Loucy (cell line): ENCODE results near the gene USP47.

Source experiments
- H2AFZ ChIP-seq: fragments of 200-600 bp; sonication (generic); 2 replicates; pipeline ENCODE4 v1.6.0; 2016; ENCODE audit warnings: antibody characterized with exemption, mild to moderate bottlenecking, low read length, moderate library complexity
- H3F3A ChIP-seq: fragments of 200-600 bp; 2 replicates; pipeline ENCODE4 v1.6.0; 2016; ENCODE audit warnings: antibody characterized with exemption, low read depth, mild to moderate bottlenecking
- H3K27me3 ChIP-seq: fragments of 200-600 bp; sonication (generic); 2 replicates; pipeline ENCODE4 v1.6.1; 2014; ENCODE audit warnings: low read length, mild to moderate bottlenecking; ENCODE audit not compliant: insufficient read depth, poor library complexity, severe bottlenecking
- H3K36me3 ChIP-seq: fragments of 200-600 bp; sonication (generic); 2 replicates; pipeline ENCODE4 v1.6.1; 2016; ENCODE audit warnings: low read length; ENCODE audit not compliant: insufficient read depth
- H3K4me1 ChIP-seq: fragments of 200-600 bp; sonication (generic); 2 replicates; pipeline ENCODE4 v1.5.1; 2014; ENCODE audit warnings: low read length, mild to moderate bottlenecking; ENCODE audit not compliant: insufficient read depth, poor library complexity, severe bottlenecking
- H3K4me2 ChIP-seq: fragments of 200-600 bp; sonication (generic); 2 replicates; pipeline ENCODE4 v1.6.0; 2014; ENCODE audit warnings: antibody characterized with exemption, low read length, low read depth, mild to moderate bottlenecking; ENCODE audit not compliant: poor library complexity, severe bottlenecking
- H3K4me3 ChIP-seq: fragments of 200-600 bp; sonication (generic); 2 replicates; pipeline ENCODE4 v1.5.1; 2014; ENCODE audit warnings: low read length, mild to moderate bottlenecking, mixed read lengths; ENCODE audit not compliant: poor library complexity, severe bottlenecking
- H3K79me2 ChIP-seq: fragments of 200-600 bp; sonication (generic); 2 replicates; pipeline ENCODE4 v1.6.1; 2014; ENCODE audit warnings: low read length; ENCODE audit not compliant: insufficient read depth
- H3K9ac ChIP-seq: fragments of 200-600 bp; sonication (generic); 2 replicates; pipeline ENCODE4 v1.6.0; 2014; ENCODE audit warnings: mild to moderate bottlenecking, low read depth, low read length, moderate library complexity; ENCODE audit not compliant: poor library complexity, severe bottlenecking
- H3K9me2 ChIP-seq: fragments of 200-600 bp; sonication (generic); replicated peaks from 2 replicates; pipeline ENCODE4 v1.6.1; 2016; ENCODE audit warnings: low read depth, low read length, mixed read lengths
- H3K9me3 ChIP-seq: fragments of 200-600 bp; sonication (generic); 2 replicates; pipeline ENCODE4 v1.6.1; 2014; ENCODE audit warnings: mild to moderate bottlenecking, antibody characterized with exemption, low read length, low read depth; ENCODE audit not compliant: insufficient read depth
- H4K20me1 ChIP-seq: fragments of 200-600 bp; sonication (generic); 2 replicates; pipeline ENCODE4 v1.6.0; 2014; ENCODE audit warnings: antibody characterized with exemption, low read length, mild to moderate bottlenecking; ENCODE audit not compliant: insufficient read depth, poor library complexity, severe bottlenecking
- EZH2phosphoT487 ChIP-seq: fragments of 200-600 bp; IDR thresholded peaks from 2 replicates; pipeline ENCODE4 v1.6.1; 2018; ENCODE audit warnings: antibody characterized with exemption, mild to moderate bottlenecking, moderate library complexity, borderline replicate concordance
- TF ChIP-seq, protein P1 (sequence below): fragments of 200-600 bp; sonication (generic); conservative IDR thresholded peaks from 2 replicates; pipeline ENCODE4 v1.5.1; 2014; ENCODE audit warnings: mild to moderate bottlenecking, antibody characterized with exemption, low read length

The USP47 gene

GRCh38 chr11:11806586-11806985 is 35.2 kb upstream of the USP47 start:
- no peaks in the 10 kb centered on the region for H3K9me2 ChIP-seq
- H3K36me3 ChIP-seq, result no peaks in the 10 kb centered on the region
- H4K20me1 ChIP-seq, result no peaks in the 10 kb centered on the region
- H2AFZ ChIP-seq, result no peak overlapping the region
- no peak overlapping the region for H3K9ac ChIP-seq
- no peaks in the 10 kb centered on the region for H3K9me3 ChIP-seq
- no peaks in the 10 kb centered on the region for H3F3A ChIP-seq
- peaks cover 5% of the 10 kb centered on the region for H3K4me1 ChIP-seq
- H3K27me3 ChIP-seq, result no peaks in the 10 kb centered on the region
- no peak overlapping the region for H3K4me3 ChIP-seq
- no peaks in the 10 kb centered on the region for H3K79me2 ChIP-seq
- no peak for TF ChIP-seq EZH2phosphoT487
- TF ChIP-seq, protein P1, sequence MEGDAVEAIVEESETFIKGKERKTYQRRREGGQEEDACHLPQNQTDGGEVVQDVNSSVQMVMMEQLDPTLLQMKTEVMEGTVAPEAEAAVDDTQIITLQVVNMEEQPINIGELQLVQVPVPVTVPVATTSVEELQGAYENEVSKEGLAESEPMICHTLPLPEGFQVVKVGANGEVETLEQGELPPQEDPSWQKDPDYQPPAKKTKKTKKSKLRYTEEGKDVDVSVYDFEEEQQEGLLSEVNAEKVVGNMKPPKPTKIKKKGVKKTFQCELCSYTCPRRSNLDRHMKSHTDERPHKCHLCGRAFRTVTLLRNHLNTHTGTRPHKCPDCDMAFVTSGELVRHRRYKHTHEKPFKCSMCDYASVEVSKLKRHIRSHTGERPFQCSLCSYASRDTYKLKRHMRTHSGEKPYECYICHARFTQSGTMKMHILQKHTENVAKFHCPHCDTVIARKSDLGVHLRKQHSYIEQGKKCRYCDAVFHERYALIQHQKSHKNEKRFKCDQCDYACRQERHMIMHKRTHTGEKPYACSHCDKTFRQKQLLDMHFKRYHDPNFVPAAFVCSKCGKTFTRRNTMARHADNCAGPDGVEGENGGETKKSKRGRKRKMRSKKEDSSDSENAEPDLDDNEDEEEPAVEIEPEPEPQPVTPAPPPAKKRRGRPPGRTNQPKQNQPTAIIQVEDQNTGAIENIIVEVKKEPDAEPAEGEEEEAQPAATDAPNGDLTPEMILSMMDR, result no peak
- H3K4me2 ChIP-seq, result no peak overlapping the region

- Histone ChIP-seq H3K79me2 (no peaks in the 10 kb centered on the region), H2AFZ (no peak overlapping the region), H3F3A (no peaks in the 10 kb centered on the region)
Measured at GRCh38 chr11:11807811-11808782, 33.7 kb upstream of the USP47 start.

DNA sequence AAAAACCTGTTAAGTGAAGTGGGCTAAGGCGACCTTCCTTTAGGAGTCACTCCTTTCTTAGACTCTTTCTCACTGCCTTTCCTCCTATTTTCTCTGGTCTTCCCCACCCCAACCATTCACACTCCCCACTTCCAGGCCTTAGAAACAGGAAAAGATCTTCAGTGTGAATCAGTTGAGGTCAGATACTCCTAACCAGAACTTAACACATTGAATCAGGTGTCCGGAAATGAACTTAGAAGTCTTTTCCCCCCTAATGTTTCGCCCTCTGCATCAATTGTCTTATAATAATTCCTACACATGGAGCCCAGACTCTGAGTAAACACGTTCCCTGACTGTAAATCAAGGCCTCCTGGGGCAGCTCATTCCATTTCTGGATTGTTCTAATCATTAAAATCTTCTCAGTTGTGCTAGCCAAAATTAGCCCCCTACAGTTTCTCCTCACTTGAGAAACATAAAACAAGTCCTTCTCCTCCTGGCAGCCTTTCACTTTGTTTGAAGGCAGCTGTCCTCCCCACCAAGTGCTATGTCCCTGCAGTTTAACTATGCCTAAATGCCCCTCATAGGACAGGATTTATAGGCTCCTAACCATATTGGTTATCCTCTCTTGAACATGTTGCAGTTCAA is 32.7 kb upstream of the USP47 start:
- no peak overlapping the region for H2AFZ ChIP-seq
- H3F3A ChIP-seq, result no peaks in the 10 kb centered on the region
- H3K79me2 ChIP-seq, result no peaks in the 10 kb centered on the region
- H3K4me1 ChIP-seq, result peaks cover 5% of the 10 kb centered on the region
- H3K4me2 ChIP-seq, result peak overlapping the region; percentile 20
- H4K20me1 ChIP-seq, result no peaks in the 10 kb centered on the region
- no peaks in the 10 kb centered on the region for H3K36me3 ChIP-seq
- H3K9me3 ChIP-seq, result no peaks in the 10 kb centered on the region
- no peak overlapping the region for H3K4me3 ChIP-seq
- no peaks in the 10 kb centered on the region for H3K27me3 ChIP-seq
- no peaks in the 10 kb centered on the region for H3K9me2 ChIP-seq
- H3K9ac ChIP-seq, result no peak overlapping the region
- TF ChIP-seq, protein P1, result no peak
- no peak for TF ChIP-seq EZH2phosphoT487

More at GRCh38 chr11:11807811-11808782, 33.7 kb upstream of the USP47 start:
- no peak for TF ChIP-seq EZH2phosphoT487
- TF ChIP-seq, protein P1, result no peak
- Histone ChIP-seq H3K9me3 (no peaks in the 10 kb centered on the region), H3K9ac (no peak overlapping the region), H3K9me2 (no peaks in the 10 kb centered on the region), H3K4me1 (peaks cover 5% of the 10 kb centered on the region), H4K20me1 (no peaks in the 10 kb centered on the region), H3K4me2 (peak overlapping the region; percentile 20), H3K36me3 (no peaks in the 10 kb centered on the region), H3K27me3 (no peaks in the 10 kb centered on the region), H3K4me3 (no peak overlapping the region)
